ENCODE measurements around the gene FAM107B. TPM values are rescaled to one million over a fixed set of nuclear protein-coding genes. Genes with fewer than 3 reads are reported as not detected.

The FAM107B gene
- total RNA-seq, 1 experiment from 2014 or later = 24.5 TPM

GRCh38 chr10:14664345-14664744, 110.4 kb downstream of the FAM107B start:
- Histone ChIP-seq H2BK15ac (ENCODE audit: low read depth, low read length) (no peak overlapping the region), H2AK5ac (ENCODE audit: insufficient read length, low read length) (no peak overlapping the region), H3K79me1 (ENCODE audit: insufficient read depth, low read depth, low read length, poor library complexity, severe bottlenecking) (no peaks in the 10 kb centered on the region), H4K20me1 (ENCODE audit: control insufficient read depth, insufficient read depth, insufficient read length) (no peaks in the 10 kb centered on the region), H2BK120ac (ENCODE audit: low read depth, low read length, poor library complexity, severe bottlenecking) (no peak overlapping the region), H2AFZ (ENCODE audit: low read length) (no peak overlapping the region), H4K8ac (replicated peaks; ENCODE audit: insufficient read length, low read depth, low read length) (no peak overlapping the region), H3K23ac (ENCODE audit: insufficient read length, low read depth, low read length) (no peak overlapping the region), H3K27me3 (ENCODE audit: insufficient read depth, low read length) (no peaks in the 10 kb centered on the region), H3K9ac (ENCODE audit: extremely low read depth, insufficient read length, low read length) (no peak overlapping the region), H3K4me2 (ENCODE audit: insufficient read depth, insufficient read length, low read length) (no peak overlapping the region), H2BK20ac (ENCODE audit: low read depth, low read length, poor library complexity, severe bottlenecking) (no peak overlapping the region), H4K5ac (ENCODE audit: insufficient read length, low read depth, low read length) (no peak overlapping the region), H3K18ac (ENCODE audit: insufficient read length, low read depth, low read length) (no peak overlapping the region), H3K14ac (ENCODE audit: insufficient read depth, low read length) (no peak overlapping the region), H3K56ac (ENCODE audit: insufficient read length, low read depth, low read length) (no peak overlapping the region), H4K91ac (ENCODE audit: insufficient read length, low read depth, low read length) (no peak overlapping the region), H2BK5ac (ENCODE audit: insufficient read length, low read length) (no peak overlapping the region), H3K79me2 (ENCODE audit: insufficient read depth, low read length) (no peaks in the 10 kb centered on the region), H3K27ac (ENCODE audit: insufficient read length, low read depth, low read length) (no peak overlapping the region), H3K23me2 (ENCODE audit: insufficient read length, low read depth, low read length, poor library complexity, severe bottlenecking) (no peaks in the 10 kb centered on the region), H3K4ac (ENCODE audit: low read depth, low read length) (no peak overlapping the region), H3K9me3 (ENCODE audit: control insufficient read depth, low read depth, low read length) (no peaks in the 10 kb centered on the region), H3K4me1 (ENCODE audit: insufficient read depth, low read length) (no peaks in the 10 kb centered on the region), H3T11ph (ENCODE audit: low read length) (no peak overlapping the region), H2BK12ac (ENCODE audit: insufficient read length, low read depth, low read length) (no peak overlapping the region)
- Mint-ChIP-seq H3K27me3 (ENCODE audit: low read depth) (0 out of 2 replicates have a peak, but pooled peaks cover 2% of the 10 kb centered on the region), H3K4me3 (no peak overlapping the region), H3K9me3 (peaks cover 4 to 8% of the 10 kb centered on the region in 2 experiments; a peak in 4 of 5 replicates), H3K27ac (no peak overlapping the region), H3K4me1 (no peaks in the 10 kb centered on the region), H3K36me3 (ENCODE audit: insufficient read depth in 1 of 3, low read depth in 3 of 3) (peaks cover 0 to 1% (median 0%) of the 10 kb centered on the region in 3 experiments; a peak in 3 of 7 replicates)
- DNase-seq = no peak
- TF ChIP-seq, protein P1, sequence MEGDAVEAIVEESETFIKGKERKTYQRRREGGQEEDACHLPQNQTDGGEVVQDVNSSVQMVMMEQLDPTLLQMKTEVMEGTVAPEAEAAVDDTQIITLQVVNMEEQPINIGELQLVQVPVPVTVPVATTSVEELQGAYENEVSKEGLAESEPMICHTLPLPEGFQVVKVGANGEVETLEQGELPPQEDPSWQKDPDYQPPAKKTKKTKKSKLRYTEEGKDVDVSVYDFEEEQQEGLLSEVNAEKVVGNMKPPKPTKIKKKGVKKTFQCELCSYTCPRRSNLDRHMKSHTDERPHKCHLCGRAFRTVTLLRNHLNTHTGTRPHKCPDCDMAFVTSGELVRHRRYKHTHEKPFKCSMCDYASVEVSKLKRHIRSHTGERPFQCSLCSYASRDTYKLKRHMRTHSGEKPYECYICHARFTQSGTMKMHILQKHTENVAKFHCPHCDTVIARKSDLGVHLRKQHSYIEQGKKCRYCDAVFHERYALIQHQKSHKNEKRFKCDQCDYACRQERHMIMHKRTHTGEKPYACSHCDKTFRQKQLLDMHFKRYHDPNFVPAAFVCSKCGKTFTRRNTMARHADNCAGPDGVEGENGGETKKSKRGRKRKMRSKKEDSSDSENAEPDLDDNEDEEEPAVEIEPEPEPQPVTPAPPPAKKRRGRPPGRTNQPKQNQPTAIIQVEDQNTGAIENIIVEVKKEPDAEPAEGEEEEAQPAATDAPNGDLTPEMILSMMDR (conservative IDR thresholded peaks at IDR 0.05) = no peak
- WGBS (ENCODE audit: extremely low coverage, insufficient read length, low lambda C conversion rate) = no CpG with 5 or more reads among the region's 1 CpG

Measured in H9 (cell line).